GM18507 (cell line): ENCODE measurements around the gene SCPEP1.

Experiments
- DNase-seq: peaks from one replicate; pipeline ENCODE4 v3.0.0; 2011; ENCODE audit warnings: low read depth; ENCODE audit not compliant: insufficient read length; ENCODE audit errors: extremely low spot score
- FAIRE-seq: peaks from 2 replicates; lab custom pipeline; 2011; peaks lifted over from hg19 to GRCh38; lab: Jason Lieb, UNC

SCPEP1 gene

DNA sequence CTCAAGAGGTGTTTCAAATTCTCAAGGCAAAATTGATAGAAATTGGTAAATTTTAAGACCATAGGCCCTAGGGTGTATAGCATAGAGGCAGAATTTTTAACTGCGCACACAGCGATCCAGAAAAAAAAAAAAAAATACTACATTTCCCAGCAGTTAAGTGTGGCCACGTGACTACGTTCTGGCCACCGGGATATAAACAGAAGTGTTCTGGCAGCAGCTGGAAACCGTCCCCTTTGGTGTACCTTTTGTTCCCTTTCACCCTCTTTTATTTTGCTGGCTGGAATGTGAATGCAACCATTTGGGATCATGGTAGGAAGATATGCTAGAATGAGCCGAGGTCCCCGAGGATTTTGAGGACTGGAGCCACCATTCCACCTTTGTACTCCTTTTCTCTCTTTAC lies 54.4 kb downstream of the SCPEP1 start:
- no peak for FAIRE-seq
- DNase-seq = no peak

DNA sequence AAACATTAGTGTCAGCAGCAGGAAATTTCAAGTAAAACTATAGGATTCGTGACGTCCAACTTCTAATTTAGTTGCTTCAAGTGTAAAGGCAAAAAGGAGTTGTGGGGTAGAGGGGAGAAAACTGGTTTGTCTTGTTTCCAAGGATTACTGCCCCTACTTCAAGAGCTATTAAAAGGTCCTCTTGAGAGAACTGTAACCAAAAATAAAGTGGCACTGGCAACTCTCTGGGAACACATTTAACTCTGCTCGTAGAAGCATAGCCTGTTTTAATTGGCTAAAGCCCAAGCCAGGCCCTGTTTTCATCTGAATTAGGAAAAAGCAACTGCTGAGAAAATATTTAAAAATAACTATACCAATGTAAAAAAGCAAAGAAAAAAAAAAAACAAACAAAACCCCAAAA lies 55.4 kb downstream of the SCPEP1 start:
- no peak for FAIRE-seq

DNA sequence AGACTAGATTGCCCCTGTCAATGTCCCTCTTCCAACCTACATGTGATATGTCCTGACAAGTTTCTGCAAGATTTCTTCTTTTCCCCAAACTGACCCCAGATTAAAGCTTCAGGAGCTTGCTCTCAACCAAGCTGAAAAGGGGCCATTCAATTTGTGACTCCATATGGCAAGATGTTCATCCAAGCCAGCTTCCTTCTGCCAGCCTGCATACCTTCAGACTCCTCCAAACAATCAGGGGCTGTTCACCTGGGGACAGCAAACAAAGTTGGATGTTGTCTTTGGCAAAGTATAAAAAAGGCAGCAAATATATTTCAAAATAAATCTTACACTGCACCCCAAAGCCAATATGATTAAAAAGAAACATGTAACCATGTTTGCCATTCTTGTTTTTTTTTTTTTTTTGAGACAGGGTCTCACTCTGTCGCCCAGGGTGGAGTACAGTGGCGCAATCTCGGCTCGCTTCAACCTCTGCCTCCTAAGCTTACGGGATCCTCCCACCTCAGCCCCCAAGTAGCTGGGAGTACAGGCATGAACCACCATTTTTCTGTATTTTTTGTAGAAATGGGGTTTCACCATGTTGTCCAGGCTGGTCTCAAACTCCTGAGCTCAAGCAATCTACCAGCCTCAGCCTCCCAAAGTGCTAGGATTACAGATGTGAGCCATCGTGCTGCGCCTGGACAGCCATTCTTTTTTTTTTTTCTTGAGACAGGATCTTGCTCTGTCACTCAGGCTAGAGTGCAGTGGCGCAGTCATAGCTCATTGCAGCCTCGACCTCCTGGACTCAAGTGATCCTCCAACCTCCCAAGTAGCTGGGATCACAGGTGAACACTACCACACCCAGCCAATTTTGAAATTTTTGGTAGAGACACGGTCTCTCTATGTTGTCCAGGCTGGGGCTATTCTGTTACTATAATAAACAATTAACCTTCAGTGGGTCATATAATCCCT lies 57.1 kb downstream of the SCPEP1 start:
- no peak for DNase-seq
- no peak for FAIRE-seq

More for the DNA sequence above, 55.4 kb downstream of the SCPEP1 start:
- DNase-seq = no peak

DNA sequence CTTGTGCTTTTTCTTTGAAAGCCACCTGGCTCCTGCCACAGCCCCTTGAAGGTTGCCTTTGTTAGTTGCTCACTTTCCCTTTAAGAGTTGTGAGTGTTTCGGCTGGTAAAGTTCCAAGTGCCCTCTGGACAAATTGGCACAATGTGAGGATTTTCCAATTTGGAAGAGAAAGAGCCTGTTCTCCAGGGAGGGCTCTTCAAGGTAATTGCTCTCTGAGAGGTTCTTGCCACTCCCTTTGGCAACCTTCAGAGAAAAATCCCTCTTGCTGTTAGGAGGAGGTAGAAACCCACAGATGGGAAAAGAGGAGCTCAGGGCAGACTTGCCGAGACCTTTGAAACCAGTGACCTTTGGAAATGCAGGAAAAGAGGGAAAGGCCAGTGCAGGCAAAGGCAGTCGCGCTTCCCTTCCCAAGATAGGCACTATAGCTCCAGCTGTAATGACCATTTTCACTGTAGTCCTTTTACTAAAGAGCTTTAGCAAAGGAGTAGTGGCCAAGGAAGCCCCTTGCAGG lies 58.1 kb downstream of the SCPEP1 start:
- FAIRE-seq = no peak
- DNase-seq = no peak

DNA sequence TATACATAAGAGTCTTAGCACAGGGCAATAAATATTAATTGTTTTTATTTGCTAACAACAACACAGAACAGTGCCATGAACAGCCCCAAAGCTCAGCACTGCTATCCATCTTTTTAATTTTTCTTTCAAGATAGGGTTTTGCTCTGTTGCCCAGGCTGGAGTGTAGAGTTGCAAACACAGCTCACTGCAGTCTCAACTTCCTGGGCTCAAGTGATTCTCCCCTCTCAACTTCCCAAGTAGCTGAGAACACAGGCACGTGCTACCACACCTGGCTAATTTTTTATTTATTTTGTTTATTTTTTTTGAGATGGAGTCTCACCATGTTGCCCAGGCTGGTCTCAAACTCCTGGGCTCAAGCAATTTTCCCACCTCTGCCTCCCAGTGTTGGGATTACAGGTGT lies 59.5 kb downstream of the SCPEP1 start:
- FAIRE-seq (no peak), DNase-seq (no peak)

DNA sequence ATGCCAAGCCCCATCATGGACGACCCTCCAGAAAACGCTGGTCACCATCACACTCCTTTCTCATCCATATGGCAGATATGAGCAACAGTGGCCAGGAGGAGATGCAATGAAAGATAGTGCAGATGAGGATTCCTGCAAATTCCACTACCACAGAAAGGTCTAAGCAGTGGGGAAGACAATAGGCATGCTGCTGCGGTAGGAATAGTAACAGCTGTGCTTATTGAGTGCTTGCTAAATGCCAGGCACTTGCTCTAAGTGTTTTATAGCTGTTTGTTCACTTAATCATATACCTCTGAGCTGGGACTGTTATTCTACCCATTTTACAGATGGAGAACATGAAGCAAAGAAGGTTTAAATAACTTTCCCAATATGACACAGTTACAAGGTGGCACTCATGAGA lies 60.6 kb downstream of the SCPEP1 start:
- no peak for FAIRE-seq

DNA sequence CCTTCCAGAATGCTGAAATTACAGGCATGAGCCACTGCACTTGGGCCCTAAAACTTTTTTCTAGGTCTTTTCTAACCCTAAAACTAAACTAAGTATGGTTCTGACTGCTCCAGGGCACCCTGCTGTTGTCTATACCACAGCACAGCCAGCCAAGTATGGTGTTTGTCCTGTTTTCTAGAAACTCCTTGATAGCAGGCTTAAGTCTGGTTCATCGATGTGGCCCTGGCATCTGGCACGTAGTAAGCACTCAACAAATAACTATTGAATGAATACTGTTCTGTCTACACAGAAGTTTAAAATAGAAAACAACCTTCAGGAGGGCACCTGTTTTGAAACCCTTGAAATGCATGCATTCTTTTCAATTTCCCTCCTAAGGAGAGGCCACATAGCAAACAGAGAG lies 62.6 kb downstream of the SCPEP1 start:
- DNase-seq (no peak), FAIRE-seq (no peak)

More for the DNA sequence above, 60.6 kb downstream of the SCPEP1 start:
- DNase-seq = no peak

DNA sequence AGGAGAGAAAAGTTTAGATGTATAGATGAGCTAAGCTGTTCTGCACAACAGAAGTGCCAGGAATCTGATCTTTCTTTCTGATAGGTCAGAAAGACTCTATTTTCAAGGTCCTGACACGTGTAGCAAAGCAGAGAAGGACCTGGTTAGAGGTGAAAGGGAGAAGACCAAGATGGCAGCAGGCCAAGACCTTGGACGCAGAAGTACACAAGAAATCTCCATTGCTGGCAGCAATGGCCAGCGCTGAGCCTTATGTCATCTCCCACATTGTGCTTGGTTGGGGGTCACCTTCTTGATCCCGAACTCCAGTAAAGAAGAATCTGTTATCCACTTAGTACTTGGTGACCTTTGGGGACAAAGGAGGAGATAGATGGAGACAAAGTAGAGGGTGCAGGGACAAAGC lies 65.3 kb downstream of the SCPEP1 start:
- FAIRE-seq (no peak), DNase-seq (no peak)

DNA sequence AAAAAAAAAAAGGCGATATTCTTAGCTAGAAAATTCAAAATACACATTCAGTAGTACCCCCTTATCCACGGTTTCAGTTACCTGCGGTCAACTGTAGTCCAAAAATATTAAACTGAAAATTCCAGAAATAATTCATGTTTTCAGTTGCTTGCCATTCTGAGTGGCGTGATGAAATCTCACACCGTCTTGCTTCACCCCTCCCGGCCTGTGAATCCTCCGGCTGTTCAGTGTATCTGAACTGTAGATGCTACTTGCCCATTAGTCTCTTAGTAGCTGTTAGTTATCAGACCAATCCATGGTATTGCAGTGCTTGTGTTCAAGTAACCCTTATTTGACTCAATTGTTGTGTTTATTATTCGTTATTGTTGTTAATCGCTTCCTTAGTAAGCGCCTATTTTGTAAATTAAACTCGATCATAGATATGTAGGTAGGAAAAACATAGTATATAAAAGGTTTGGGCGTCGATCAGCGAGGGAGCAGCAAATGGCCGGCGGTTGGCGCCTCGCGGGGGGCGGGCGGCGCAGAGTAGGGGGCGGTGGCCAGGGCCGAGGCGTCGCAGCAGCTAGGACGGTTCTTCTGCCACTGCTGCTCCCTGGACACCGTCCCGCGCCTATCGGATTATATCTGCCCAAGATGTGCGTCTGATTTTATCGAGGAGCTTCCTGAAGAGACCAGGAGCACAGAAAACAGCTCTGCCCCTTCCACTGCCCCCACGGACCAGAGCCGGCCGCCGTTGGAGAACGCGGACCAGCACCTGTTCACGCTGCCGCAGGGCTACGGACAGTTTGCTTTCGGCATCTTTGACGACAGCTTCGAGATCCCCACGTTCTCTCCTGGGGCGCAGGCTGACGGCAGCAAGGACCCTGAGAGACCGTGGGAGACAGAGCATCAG lies 67.3 kb downstream of the SCPEP1 start:
- DNase-seq = no peak
- no peak for FAIRE-seq

DNA sequence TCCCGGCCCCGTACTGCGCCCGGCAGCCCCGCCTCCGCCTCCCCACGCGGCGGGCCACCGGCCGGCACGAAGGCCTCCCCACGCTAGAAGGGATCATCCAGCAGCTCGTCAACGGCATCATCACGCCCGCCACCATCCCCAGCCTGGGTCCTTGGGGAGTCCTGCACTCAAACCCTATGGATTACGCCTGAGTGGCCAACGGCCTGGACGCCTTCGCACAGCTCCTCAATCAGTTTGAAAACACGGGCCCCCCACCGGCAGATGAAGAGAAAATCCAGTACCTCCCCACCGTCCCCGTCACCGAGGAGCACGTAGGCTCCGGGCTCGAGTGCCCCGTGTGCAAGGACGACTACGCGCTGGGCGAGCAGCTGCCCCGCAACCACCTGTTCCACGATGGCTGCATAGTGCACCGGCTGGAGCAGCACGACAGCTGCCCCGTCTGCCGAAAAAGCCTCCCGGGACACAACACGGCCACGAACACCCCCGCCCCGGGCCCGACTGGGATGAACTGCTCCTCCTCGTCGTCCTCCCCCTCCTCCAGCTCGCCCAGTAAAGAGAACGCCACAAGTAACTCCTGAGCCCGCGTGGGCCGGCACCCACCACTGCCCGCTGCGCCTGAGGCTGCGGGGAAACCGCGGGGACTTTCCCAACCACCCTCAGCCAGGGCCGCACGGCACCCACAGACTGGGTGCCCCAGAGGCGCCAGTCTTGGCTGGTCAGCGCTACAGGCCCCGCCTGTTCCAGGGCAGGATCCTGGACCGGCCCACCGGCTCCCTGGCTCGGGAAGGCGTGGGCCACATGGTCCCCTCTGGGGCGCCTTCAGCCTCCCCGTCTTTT lies 68.2 kb downstream of the SCPEP1 start:
- FAIRE-seq = peak; percentile 50
- DNase-seq = peak; percentile 47

DNA sequence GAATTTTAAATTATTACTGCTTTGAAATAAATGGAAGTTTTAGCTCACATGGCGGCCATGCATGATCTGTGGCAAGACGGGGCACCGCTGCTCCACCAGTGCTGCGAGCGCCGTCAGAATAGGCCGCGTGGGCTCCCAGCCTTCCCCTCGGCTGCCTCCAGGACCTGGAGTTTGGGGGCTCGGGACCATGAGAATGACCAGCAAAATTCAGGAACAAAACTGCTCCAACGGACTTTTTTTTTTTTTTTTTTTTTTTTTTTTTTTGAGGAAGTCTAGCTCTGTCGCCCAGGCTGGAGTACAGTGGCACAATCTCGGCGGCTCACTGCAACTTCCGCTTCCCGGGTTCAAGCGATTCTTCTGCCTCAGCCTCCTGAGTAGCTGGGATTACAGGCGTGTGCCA lies 68.8 kb downstream of the SCPEP1 start:
- FAIRE-seq (no peak), DNase-seq (no peak)

DNA sequence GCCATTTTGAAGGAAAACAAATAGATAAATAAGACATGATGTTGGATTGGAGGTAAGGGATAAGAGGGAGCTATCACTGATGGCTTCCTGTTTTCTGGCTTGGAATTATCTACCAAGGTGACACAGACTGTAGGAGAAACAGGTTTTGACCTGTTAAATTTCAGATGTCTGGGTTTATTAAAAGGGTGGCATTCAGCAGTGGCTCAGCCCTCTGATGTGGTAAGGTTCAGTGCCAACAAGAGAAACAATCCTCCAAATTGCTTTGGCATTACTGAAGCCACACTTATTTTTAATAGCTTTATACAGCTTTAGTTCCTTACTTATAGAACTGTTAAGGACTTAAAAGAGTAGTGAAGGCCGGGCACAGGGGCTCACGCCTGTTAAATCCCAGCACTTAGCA lies 70.2 kb downstream of the SCPEP1 start:
- DNase-seq = no peak

DNA sequence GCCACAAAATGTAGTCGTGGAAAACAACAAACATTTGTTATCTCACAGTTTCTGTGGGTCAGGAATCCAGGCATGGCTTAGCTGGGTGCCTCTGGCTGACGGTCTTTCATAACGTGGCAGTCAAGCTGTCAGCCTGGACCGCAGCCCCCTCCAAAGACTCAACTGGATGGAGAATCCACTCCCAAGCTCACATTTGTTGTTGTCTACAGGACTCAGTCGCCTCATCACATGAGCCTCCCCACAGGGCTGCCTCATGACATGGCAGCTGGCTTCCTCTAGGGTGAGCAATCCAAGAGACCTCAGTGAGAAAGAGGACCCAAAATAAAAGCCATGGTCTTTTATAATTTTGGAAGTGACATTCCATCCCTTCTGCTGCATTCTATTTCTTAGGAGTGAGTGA lies 72.4 kb downstream of the SCPEP1 start:
- no peak for FAIRE-seq
- no peak for DNase-seq

More for the DNA sequence above, 70.2 kb downstream of the SCPEP1 start:
- no peak for FAIRE-seq

DNA sequence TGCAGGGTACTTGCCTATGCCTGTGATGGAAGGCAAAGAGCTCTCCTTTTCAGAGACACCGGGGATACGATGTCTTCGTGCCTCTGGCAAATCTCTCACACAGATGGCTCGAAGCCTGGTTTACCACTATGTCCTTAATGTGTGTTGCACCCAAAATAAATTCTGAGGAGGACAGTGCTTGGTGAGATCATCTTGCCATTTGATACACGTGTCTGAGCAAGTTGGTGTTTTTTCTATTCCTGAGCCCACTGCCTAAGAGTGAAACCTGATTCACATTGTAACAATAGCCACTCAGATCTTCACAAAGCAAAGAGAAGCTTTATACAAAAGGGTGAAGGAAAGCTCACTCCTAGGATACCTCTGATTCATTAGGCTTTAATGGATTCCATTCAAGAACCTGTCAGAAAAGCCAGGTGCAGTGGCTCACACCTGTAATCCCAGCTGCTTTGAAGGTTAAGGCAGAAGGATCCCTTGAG lies 74.0 kb downstream of the SCPEP1 start:
- DNase-seq (no peak), FAIRE-seq (no peak)
